AG10803 (cell line): ENCODE measurements around the gene CACHD1.
"Not testable (repeated sequence)": the region's sequence is repeated elsewhere in the genome, so short reads cannot be mapped to it uniquely, and the experiment has no call there.

ENCODE experiments used
- DNase-seq: peaks from one replicate; pipeline ENCODE4 v3.0.0; 2010; ENCODE audit warnings: low read depth
- H3K4me3 ChIP-seq: 2 replicates; pipeline ENCODE4 v1.5.1; 2011; ENCODE audit warnings: mild to moderate bottlenecking, low read length, control low read depth
- CTCF ChIP-seq: conservative IDR thresholded peaks from 2 replicates; pipeline ENCODE4 v1.5.1; 2011; ENCODE audit warnings: mild to moderate bottlenecking, low read length, control low read depth, inconsistent platforms

The CACHD1 gene

GRCh38 chr1:64727861-64728260, 257.9 kb downstream of the CACHD1 start:
- no peak overlapping the region for H3K4me3 ChIP-seq
- TF ChIP-seq CTCF = no peak
- no peak for DNase-seq

- TF ChIP-seq CTCF = no peak
- DNase-seq = peak; percentile 15
- H3K4me3 ChIP-seq = no peak overlapping the region
Observed at GRCh38 chr1:64733581-64734286, 263.8 kb downstream of the CACHD1 start.

- DNase-seq = no peak
- no peak overlapping the region for H3K4me3 ChIP-seq
- no peak for TF ChIP-seq CTCF
Observed at GRCh38 chr1:64734287-64734652, 264.3 kb downstream of the CACHD1 start.

GRCh38 chr1:64740687-64741086, 270.8 kb downstream of the CACHD1 start:
- not testable (repeated sequence) for DNase-seq

More at GRCh38 chr1:64740687-64741086, 270.8 kb downstream of the CACHD1 start:
- H3K4me3 ChIP-seq = not testable (repeated sequence)
